Body of pancreas (tissue), 4 donors: ENCODE measurements around the gene CEP95. TPM values are rescaled to one million over a fixed set of nuclear protein-coding genes. Genes with fewer than 3 reads are reported as not detected.

Experiments
- ATAC-seq: fragments of 150-250 bp; one replicate; pipeline ENCODE4 v1.9.1; 2016
- DNase-seq, 4 donors: peaks; one replicate each; pipeline ENCODE4 v3.0.0-alpha.2; 2019
- H3K27ac ChIP-seq, 4 donors: fragments of 200-600 bp; sonication (generic); 1 replicate in 3 of 4; 2 replicates in 1 of 4; pipeline versions ENCODE4 v1.5.1 to v1.6.1; 2016 to 2019; ENCODE audit warnings: mild to moderate bottlenecking in 1 of 4, mixed read lengths in 1 of 4, moderate library complexity in 1 of 4
- H3K27me3 ChIP-seq, 2 donors: fragments of 200-600 bp; sonication (generic); one replicate each; pipeline ENCODE4 v1.6.0; 2016; ENCODE audit warnings: mild to moderate bottlenecking in 1 of 2
- H3K36me3 ChIP-seq, 2 donors: fragments of 200-600 bp; sonication (generic); replicated peaks in 1 of 2; 2 replicates each; pipeline ENCODE4 v1.5.1; 2016; ENCODE audit warnings: low read depth in 2 of 2; ENCODE audit not compliant: insufficient read depth in 1 of 2
- H3K4me1 ChIP-seq: fragments of 200-600 bp; sonication (generic); one replicate; pipeline ENCODE4 v1.6.0; 2016
- H3K4me3 ChIP-seq, 2 donors: fragments of 200-600 bp; sonication (generic); 1 replicate in 1 of 2; 2 replicates in 1 of 2; pipeline ENCODE4 v1.5.1; 2016 to 2019
- H3K9me3 ChIP-seq, 3 donors: fragments of 200-600 bp; sonication (generic); 1 replicate in 2 of 3; 2 replicates in 1 of 3; pipeline ENCODE4 v1.5.1; 2016
- POLR2A ChIP-seq, 3 donors: fragments of 450-650 bp; IDR thresholded peaks; one replicate each; pipeline ENCODE4 v1.6.1; 2016; ENCODE audit warnings: antibody characterized with exemption in 3 of 3, mild to moderate bottlenecking in 2 of 3
- WGBS, 2 donors: methylation state at CpG; one replicate each; pipeline ENCODE4 v1.1.5; 2017; 5-methylcytosine and 5-hydroxymethylcytosine counted together
- intact Hi-C: fragments of 100-400 bp; cut with DNase I; formaldehyde crosslinking; loops from one replicate; pipeline ENCODE4 v1.15.1; 2023
- total RNA-seq, 2 donors: library from RNA; depleted of rRNA; stranded (reverse); fragments of >200 nt; gene quantifications; one replicate each; pipeline ENCODE4 v1.1.0, GENCODE V29; 2016
- TF ChIP-seq, protein P1 (sequence below), 7 experiments: fragments of 450-650 bp in 4 of 7; fragments of 200-600 bp in 3 of 7; sonication (generic) in 3 of 7; IDR thresholded peaks; one replicate each; pipeline ENCODE4 v1.5.1; 2016 to 2019; ENCODE audit warnings: antibody characterized with exemption in 7 of 7

The CEP95 gene
- total RNA-seq, 2 donors from 2014 or later = 18.5 to 39.7 TPM

DNA sequence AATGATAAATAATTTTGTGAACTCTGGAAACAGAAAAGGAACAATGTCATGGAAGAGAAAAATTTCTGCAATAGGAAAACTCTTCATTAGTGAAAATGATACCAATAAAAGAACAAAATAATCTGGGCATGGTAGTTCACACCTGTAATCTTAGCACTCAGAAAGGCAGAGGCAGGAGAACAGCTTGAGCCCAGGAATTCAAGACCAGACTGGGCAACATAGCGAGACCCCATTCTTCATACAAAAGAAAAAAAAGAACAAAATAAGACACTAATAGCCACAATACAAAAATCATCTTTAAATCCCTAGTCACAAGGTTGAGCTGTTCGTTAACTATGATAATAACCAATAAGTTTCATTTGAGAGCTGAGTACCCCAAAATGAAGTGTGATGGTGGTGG is 18.5 kb upstream of the CEP95 start:
- DNase-seq (no peak), ATAC-seq (no peak)
- no peaks in the 10 kb centered on the region for H3K9me3 ChIP-seq
- H3K27me3 ChIP-seq = no peaks in the 10 kb centered on the region
- WGBS, 2 donors = 89 to 95% methylated on average over 2 of the region's 2 CpGs
- no peak overlapping the region for H3K4me3 ChIP-seq
- peaks cover 4 to 7% of the 10 kb centered on the region in 2 donors for H3K36me3 ChIP-seq
- intact Hi-C loops = no loop called here
- no peaks in the 10 kb centered on the region for H3K4me1 ChIP-seq
- TF ChIP-seq, protein P1, sequence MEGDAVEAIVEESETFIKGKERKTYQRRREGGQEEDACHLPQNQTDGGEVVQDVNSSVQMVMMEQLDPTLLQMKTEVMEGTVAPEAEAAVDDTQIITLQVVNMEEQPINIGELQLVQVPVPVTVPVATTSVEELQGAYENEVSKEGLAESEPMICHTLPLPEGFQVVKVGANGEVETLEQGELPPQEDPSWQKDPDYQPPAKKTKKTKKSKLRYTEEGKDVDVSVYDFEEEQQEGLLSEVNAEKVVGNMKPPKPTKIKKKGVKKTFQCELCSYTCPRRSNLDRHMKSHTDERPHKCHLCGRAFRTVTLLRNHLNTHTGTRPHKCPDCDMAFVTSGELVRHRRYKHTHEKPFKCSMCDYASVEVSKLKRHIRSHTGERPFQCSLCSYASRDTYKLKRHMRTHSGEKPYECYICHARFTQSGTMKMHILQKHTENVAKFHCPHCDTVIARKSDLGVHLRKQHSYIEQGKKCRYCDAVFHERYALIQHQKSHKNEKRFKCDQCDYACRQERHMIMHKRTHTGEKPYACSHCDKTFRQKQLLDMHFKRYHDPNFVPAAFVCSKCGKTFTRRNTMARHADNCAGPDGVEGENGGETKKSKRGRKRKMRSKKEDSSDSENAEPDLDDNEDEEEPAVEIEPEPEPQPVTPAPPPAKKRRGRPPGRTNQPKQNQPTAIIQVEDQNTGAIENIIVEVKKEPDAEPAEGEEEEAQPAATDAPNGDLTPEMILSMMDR (IDR thresholded peaks at IDR 0.05) = no peak
- TF ChIP-seq POLR2A (IDR thresholded peaks at IDR 0.05) = no peak
- H3K27ac ChIP-seq = no peak overlapping the region

DNA sequence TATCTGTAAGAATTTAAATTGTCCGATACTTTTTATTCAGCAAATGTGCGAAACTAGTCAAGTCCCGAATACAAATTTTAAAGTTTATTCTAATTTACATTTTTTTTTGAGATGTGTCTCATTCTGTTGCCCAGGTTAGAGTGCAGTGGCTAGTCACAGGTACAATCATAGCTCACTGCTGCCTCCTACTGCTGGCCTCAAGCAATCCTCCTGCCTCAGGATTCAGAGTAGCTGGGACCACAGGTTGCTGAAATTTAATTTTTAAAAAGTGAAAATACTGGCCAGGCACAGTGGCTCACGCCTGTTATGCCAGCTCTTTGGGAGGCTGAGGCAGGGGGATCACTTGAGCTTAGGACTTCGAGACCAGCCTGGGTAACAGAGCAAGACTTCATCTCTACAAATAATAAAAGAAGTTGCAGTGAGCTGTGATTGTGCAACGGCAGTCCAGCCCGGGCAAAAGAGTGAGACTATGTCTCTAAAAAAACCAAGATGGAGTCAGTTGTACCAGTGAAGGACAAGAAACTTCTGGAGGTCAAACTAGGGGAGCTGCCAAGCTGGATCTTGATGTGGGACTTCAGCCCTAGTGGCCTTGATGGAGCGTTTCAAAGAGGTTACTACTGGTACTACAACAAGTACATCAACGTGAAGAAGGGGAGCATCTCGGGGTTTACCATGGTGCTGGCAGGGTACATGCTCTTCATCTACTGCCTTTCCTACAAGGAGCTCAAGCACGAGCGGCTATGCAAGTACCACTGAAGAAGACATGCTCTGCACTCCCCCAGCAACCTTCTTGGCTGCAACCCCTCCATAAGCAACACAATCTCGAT is 15.5 kb upstream of the CEP95 start:
- DNase-seq (peak in 2 of 4 donors; percentile 28 to 29), ATAC-seq (no peak)
- Histone ChIP-seq H3K4me1 (peaks cover 24% of the 10 kb centered on the region), H3K9me3 (no peaks in the 10 kb centered on the region), H3K4me3 (no peak overlapping the region), H3K27ac (no peak overlapping the region), H3K27me3 (no peaks in the 10 kb centered on the region), H3K36me3 (peaks cover 0 to 7% of the 10 kb centered on the region in 2 donors)
- 86 to 91% methylated on average over 13 of the region's 13 CpGs for WGBS, 2 donors
- intact Hi-C loops = no loop called here
- no peak for TF ChIP-seq POLR2A (IDR thresholded peaks at IDR 0.05)
- TF ChIP-seq, protein P1 (IDR thresholded peaks at IDR 0.05) = peak in 4 of 7 experiments; percentile 14 to 40 (median 28)

GRCh38 chr17:64491994-64492393 is 14.8 kb upstream of the CEP95 start:
- ATAC-seq = no peak
- Histone ChIP-seq H3K4me3 (no peak overlapping the region), H3K9me3 (no peaks in the 10 kb centered on the region), H3K27ac (no peak overlapping the region), H3K27me3 (no peaks in the 10 kb centered on the region), H3K4me1 (peaks cover 24% of the 10 kb centered on the region), H3K36me3 (peaks cover 0 to 7% of the 10 kb centered on the region in 2 donors)
- no peak for DNase-seq
- 74 to 85% methylated on average over 3 of the region's 3 CpGs for WGBS, 2 donors
- TF ChIP-seq, protein P1 (IDR thresholded peaks at IDR 0.05) = no peak
- no peak for TF ChIP-seq POLR2A (IDR thresholded peaks at IDR 0.05)
- intact Hi-C loops = no loop called here

GRCh38 chr17:64492481-64493109 is 14.2 kb upstream of the CEP95 start:
- intact Hi-C loops = no loop called here
- Histone ChIP-seq H3K27me3 (no peaks in the 10 kb centered on the region), H3K9me3 (no peaks in the 10 kb centered on the region), H3K4me1 (peaks cover 29% of the 10 kb centered on the region), H3K36me3 (peaks cover 0 to 7% of the 10 kb centered on the region in 2 donors), H3K4me3 (no peak overlapping the region), H3K27ac (no peak overlapping the region)
- no peak for DNase-seq
- ATAC-seq = no peak
- no peak for TF ChIP-seq POLR2A (IDR thresholded peaks at IDR 0.05)
- TF ChIP-seq, protein P1 (IDR thresholded peaks at IDR 0.05) = peak in 6 of 7 experiments; percentile 24 to 74 (median 37)
- 81 to 85% methylated on average over 6 of the region's 6 CpGs for WGBS, 2 donors
